ENCODE measurements around the gene ADGRE1.

Gene ADGRE1

GRCh38 chr19:6875218-6875617 lies 12.2 kb upstream of the ADGRE1 start:
- DNase-seq (ENCODE audit: low spot score): no peak

GRCh38 chr19:6876748-6877147 lies 10.6 kb upstream of the ADGRE1 start:
- no peak for DNase-seq (ENCODE audit: low spot score)

GRCh38 chr19:6877766-6878165 lies 9.6 kb upstream of the ADGRE1 start:
- DNase-seq (ENCODE audit: low spot score): no peak

GRCh38 chr19:6886277-6886897 lies 992 bp upstream of the ADGRE1 start:
- no peak for DNase-seq (ENCODE audit: low spot score)

- no peak for DNase-seq (ENCODE audit: low spot score)
Measured at GRCh38 chr19:6888967-6889366, 1.6 kb downstream of the ADGRE1 start.

GRCh38 chr19:6890401-6890913 lies 3.1 kb downstream of the ADGRE1 start:
- no peak for DNase-seq (ENCODE audit: low spot score)

- no peak for DNase-seq (ENCODE audit: low spot score)
Measured at GRCh38 chr19:6890938-6891337, 3.6 kb downstream of the ADGRE1 start.

- no peak for DNase-seq (ENCODE audit: low spot score)
Measured at GRCh38 chr19:6891761-6892385, 4.5 kb downstream of the ADGRE1 start.

GRCh38 chr19:6894313-6894712 lies 6.9 kb downstream of the ADGRE1 start:
- no peak for DNase-seq (ENCODE audit: low spot score)

GRCh38 chr19:6903446-6903845 lies 16.1 kb downstream of the ADGRE1 start:
- no peak for DNase-seq (ENCODE audit: low spot score)

GRCh38 chr19:6906559-6907060 lies 19.2 kb downstream of the ADGRE1 start:
- DNase-seq (ENCODE audit: low spot score): no peak

GRCh38 chr19:6911523-6911922 lies 24.1 kb downstream of the ADGRE1 start:
- no peak for DNase-seq (ENCODE audit: low spot score)

- no peak for DNase-seq (ENCODE audit: low spot score)
Measured at GRCh38 chr19:6914321-6914720, 26.9 kb downstream of the ADGRE1 start.

GRCh38 chr19:6916952-6917351 lies 29.6 kb downstream of the ADGRE1 start:
- no peak for DNase-seq (ENCODE audit: low spot score)

- no peak for DNase-seq (ENCODE audit: low spot score)
Measured at GRCh38 chr19:6925386-6925785, 38.0 kb downstream of the ADGRE1 start.

GRCh38 chr19:6925801-6926751 lies 38.7 kb downstream of the ADGRE1 start:
- DNase-seq (ENCODE audit: low spot score): no peak

- DNase-seq (ENCODE audit: low spot score): no peak
Measured at GRCh38 chr19:6930190-6930589, 42.8 kb downstream of the ADGRE1 start.

- DNase-seq (ENCODE audit: low spot score): no peak
Measured at GRCh38 chr19:6935069-6935468, 47.7 kb downstream of the ADGRE1 start.

GRCh38 chr19:6935618-6936017 lies 48.2 kb downstream of the ADGRE1 start:
- no peak for DNase-seq (ENCODE audit: low spot score)

- no peak for DNase-seq (ENCODE audit: low spot score)
Measured at GRCh38 chr19:6945733-6946132, 58.4 kb downstream of the ADGRE1 start.

- no peak for DNase-seq (ENCODE audit: low spot score)
Measured at GRCh38 chr19:6947745-6948144, 60.4 kb downstream of the ADGRE1 start.

GRCh38 chr19:6948884-6949283 lies 61.5 kb downstream of the ADGRE1 start:
- DNase-seq (ENCODE audit: low spot score): no peak

GRCh38 chr19:6952956-6953355 lies 65.6 kb downstream of the ADGRE1 start:
- no peak for DNase-seq (ENCODE audit: low spot score)

Measured in ecto neural progenitor cell (in vitro differentiated cells).